ENCODE results near the gene PRLHR.

PRLHR gene

GRCh38 chr10:118563373-118563890, 32.0 kb downstream of the PRLHR start:
- no peak for DNase-seq

- DNase-seq: no peak
Observed at GRCh38 chr10:118562851-118563250, 32.6 kb downstream of the PRLHR start.

- DNase-seq: no peak
Observed at GRCh38 chr10:118557946-118558345, 37.5 kb downstream of the PRLHR start.

- DNase-seq: no peak
Observed at GRCh38 chr10:118551535-118552100, 43.8 kb downstream of the PRLHR start.

- DNase-seq: no peak
Observed at GRCh38 chr10:118547282-118547681, 48.2 kb downstream of the PRLHR start.

GRCh38 chr10:118546479-118546878, 49.0 kb downstream of the PRLHR start:
- DNase-seq: no peak

- no peak for DNase-seq
Observed at GRCh38 chr10:118545381-118545780, 50.1 kb downstream of the PRLHR start.

GRCh38 chr10:118544401-118544948, 51.0 kb downstream of the PRLHR start:
- no peak for DNase-seq

- DNase-seq: peak; percentile 45
Observed at GRCh38 chr10:118543714-118544400, 51.6 kb downstream of the PRLHR start.

- DNase-seq: no peak
Observed at GRCh38 chr10:118542745-118543144, 52.7 kb downstream of the PRLHR start.

GRCh38 chr10:118542205-118542604, 53.2 kb downstream of the PRLHR start:
- DNase-seq: no peak

- DNase-seq: no peak
Observed at GRCh38 chr10:118541718-118542117, 53.7 kb downstream of the PRLHR start.
